Keratinocyte (primary cell): ENCODE results near the gene LMOD1. TPM values are rescaled to one million over a fixed set of nuclear protein-coding genes. Genes with fewer than 3 reads are reported as not detected.

Experiments
- DNase-seq: peaks from one replicate; pipeline ENCODE4 v3.0.0-alpha.2; 2011; ENCODE audit warnings: low read depth, missing footprints, low spot score
- FAIRE-seq: peaks from 2 replicates; lab custom pipeline; 2011; peaks lifted over from hg19 to GRCh38; lab: Jason Lieb, UNC
- H2AFZ ChIP-seq: 2 replicates; pipeline ENCODE4 v1.6.0; 2012; ENCODE audit warnings: low read length, control low read depth, inconsistent platforms; ENCODE audit not compliant: control insufficient read depth
- H3K27ac ChIP-seq: 2 replicates; pipeline ENCODE4 v1.5.1; 2011; ENCODE audit warnings: low read length; ENCODE audit not compliant: control insufficient read depth, insufficient read depth
- H3K27me3 ChIP-seq: 3 replicates; pipeline ENCODE4 v1.6.0; 2011; ENCODE audit warnings: low read length; ENCODE audit not compliant: control insufficient read depth, insufficient read depth; ENCODE audit errors: extremely low read depth
- H3K36me3 ChIP-seq, 2 experiments: 2 replicates in 1 of 2; 3 replicates in 1 of 2; pipeline ENCODE4 v1.5.1; 2011; ENCODE audit warnings: low read length in 2 of 2, mild to moderate bottlenecking in 1 of 2; ENCODE audit not compliant: control insufficient read depth in 2 of 2, insufficient read depth in 2 of 2; ENCODE audit errors: extremely low read depth in 1 of 2
- H3K4me1 ChIP-seq: 3 replicates; pipeline ENCODE4 v1.5.1; 2011; ENCODE audit warnings: low read length; ENCODE audit not compliant: control insufficient read depth, insufficient read depth; ENCODE audit errors: extremely low read depth
- H3K4me2 ChIP-seq: 3 replicates; pipeline ENCODE4 v1.6.0; 2011; ENCODE audit warnings: low read depth, low read length; ENCODE audit not compliant: control insufficient read depth, insufficient read depth; ENCODE audit errors: extremely low read depth
- H3K4me3 ChIP-seq, 3 experiments: fragments of 200-600 bp in 1 of 3; sonication (generic) in 1 of 3; 2 replicates in 2 of 3; 3 replicates in 1 of 3; pipeline ENCODE4 v1.5.1; 2011 to 2016; ENCODE audit warnings: low read length in 3 of 3, mild to moderate bottlenecking in 3 of 3, control low read depth in 2 of 3, inconsistent platforms in 1 of 3, low read depth in 1 of 3, mixed read lengths in 1 of 3, mixed run types in 1 of 3, moderate library complexity in 1 of 3; ENCODE audit not compliant: control insufficient read depth in 2 of 3, insufficient read depth in 2 of 3; ENCODE audit errors: extremely low read depth in 1 of 3
- H3K79me2 ChIP-seq: 2 replicates; pipeline ENCODE4 v1.6.0; 2012; ENCODE audit warnings: low read length; ENCODE audit not compliant: control insufficient read depth, insufficient read depth
- H3K9ac ChIP-seq: 3 replicates; pipeline ENCODE4 v1.6.0; 2011; ENCODE audit warnings: low read length; ENCODE audit not compliant: control insufficient read depth, insufficient read depth; ENCODE audit errors: extremely low read depth
- H3K9me1 ChIP-seq: 3 replicates; pipeline ENCODE4 v1.6.0; 2011; ENCODE audit warnings: low read length; ENCODE audit not compliant: control insufficient read depth, insufficient read depth; ENCODE audit errors: extremely low read depth
- H3K9me3 ChIP-seq: 2 replicates; pipeline ENCODE4 v1.5.1; 2012; ENCODE audit warnings: low read depth, low read length; ENCODE audit not compliant: control insufficient read depth
- H4K20me1 ChIP-seq: 3 replicates; pipeline ENCODE4 v1.6.0; 2011; ENCODE audit warnings: low read length; ENCODE audit not compliant: control insufficient read depth, insufficient read depth; ENCODE audit errors: extremely low read depth
- EZH2 ChIP-seq: IDR thresholded peaks from one replicate; pipeline ENCODE4 v1.6.1; 2012; ENCODE audit warnings: inconsistent platforms, mild to moderate bottlenecking, low read length, moderate library complexity
- dilution Hi-C: fragments of 300-500 bp; cut with MboI; formaldehyde crosslinking; loops from one replicate; pipeline ENCODE4 v1.7.0; 2020; ENCODE audit warnings: low sequenced_read_pairs; ENCODE audit not compliant: extremely low pct_ligation_motif_present
- polyA plus RNA-seq, 5 experiments: library from polyadenylated mRNA; depleted of rRNA in 3 of 5; stranded (reverse) in 3 of 5; stranded (forward) in 1 of 5; unstranded in 1 of 5; fragments of >200 nt; gene quantifications; 1 replicate in 1 of 5; 2 replicates in 3 of 5; 3 replicates in 1 of 5; pipeline versions ENCODE4 v1.2.1 to v1.2.3, GENCODE V29; 2011 to 2012; ENCODE audit warnings: missing spikeins in 2 of 5, low read depth in 1 of 5, low replicate concordance in 1 of 5
- TF ChIP-seq, protein P1 (sequence below), 3 experiments: IDR thresholded peaks in 1 of 3; conservative IDR thresholded peaks in 1 of 3; optimal IDR thresholded peaks in 1 of 3; 2 replicates in 2 of 3; 3 replicates in 1 of 3; pipeline versions ENCODE3 to v1.5.1; 2011; ENCODE audit warnings: low read length in 3 of 3, mild to moderate bottlenecking in 3 of 3, moderate library complexity in 2 of 3, control low read depth in 1 of 3, inconsistent platforms in 1 of 3; ENCODE audit not compliant: insufficient read depth in 2 of 3; ENCODE audit errors: extremely low read depth in 1 of 3

LMOD1 gene
- polyA plus RNA-seq, 1 donor (not counting 4 experiments of a cell fraction or from before 2014, with no cell fraction given) = not detected

DNA sequence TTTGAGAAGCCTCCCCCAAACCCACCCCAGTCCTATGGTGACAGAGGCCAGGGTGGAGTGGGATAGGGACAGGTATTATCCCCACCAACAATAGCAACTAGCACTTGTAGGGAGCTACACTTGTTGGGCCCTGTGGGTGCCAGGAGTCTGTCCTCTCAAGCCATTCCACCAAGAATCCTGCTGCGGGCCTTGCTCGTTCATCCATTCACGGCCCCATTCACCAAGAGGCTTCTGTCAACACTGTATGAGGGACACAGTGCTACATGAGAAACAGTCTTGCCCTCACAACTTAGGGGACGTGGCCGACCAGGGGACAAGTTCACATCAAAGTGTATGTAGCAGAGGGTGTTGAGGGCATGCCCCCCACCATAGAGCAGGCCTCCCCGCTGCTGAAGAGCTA, 38.7 kb downstream of the LMOD1 start:
- Histone ChIP-seq H3K9me1 (no peaks in the 10 kb centered on the region), H3K79me2 (no peaks in the 10 kb centered on the region), H3K9ac (no peak overlapping the region), H3K4me1 (peaks cover 21% of the 10 kb centered on the region), H3K36me3 (no peaks in the 10 kb centered on the region), H3K4me2 (no peak overlapping the region), H2AFZ (no peak overlapping the region), H3K4me3 (no peak overlapping the region), H3K27ac (no peak overlapping the region), H3K27me3 (no peaks in the 10 kb centered on the region), H4K20me1 (no peaks in the 10 kb centered on the region), H3K9me3 (no peaks in the 10 kb centered on the region)
- FAIRE-seq (no peak), DNase-seq (no peak)
- TF ChIP-seq, protein P1, sequence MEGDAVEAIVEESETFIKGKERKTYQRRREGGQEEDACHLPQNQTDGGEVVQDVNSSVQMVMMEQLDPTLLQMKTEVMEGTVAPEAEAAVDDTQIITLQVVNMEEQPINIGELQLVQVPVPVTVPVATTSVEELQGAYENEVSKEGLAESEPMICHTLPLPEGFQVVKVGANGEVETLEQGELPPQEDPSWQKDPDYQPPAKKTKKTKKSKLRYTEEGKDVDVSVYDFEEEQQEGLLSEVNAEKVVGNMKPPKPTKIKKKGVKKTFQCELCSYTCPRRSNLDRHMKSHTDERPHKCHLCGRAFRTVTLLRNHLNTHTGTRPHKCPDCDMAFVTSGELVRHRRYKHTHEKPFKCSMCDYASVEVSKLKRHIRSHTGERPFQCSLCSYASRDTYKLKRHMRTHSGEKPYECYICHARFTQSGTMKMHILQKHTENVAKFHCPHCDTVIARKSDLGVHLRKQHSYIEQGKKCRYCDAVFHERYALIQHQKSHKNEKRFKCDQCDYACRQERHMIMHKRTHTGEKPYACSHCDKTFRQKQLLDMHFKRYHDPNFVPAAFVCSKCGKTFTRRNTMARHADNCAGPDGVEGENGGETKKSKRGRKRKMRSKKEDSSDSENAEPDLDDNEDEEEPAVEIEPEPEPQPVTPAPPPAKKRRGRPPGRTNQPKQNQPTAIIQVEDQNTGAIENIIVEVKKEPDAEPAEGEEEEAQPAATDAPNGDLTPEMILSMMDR (optimal IDR thresholded peaks at IDR 0.05 in 1 of 3, IDR thresholded peaks at IDR 0.05 in 1 of 3, conservative IDR thresholded peaks at IDR 0.05 in 1 of 3; ENCODE audit: extremely low read depth in 1 of 3, insufficient read depth in 2 of 3, low read length in 3 of 3) = no peak
- TF ChIP-seq EZH2 = no peak
- dilution Hi-C loops = no loop called here

DNA sequence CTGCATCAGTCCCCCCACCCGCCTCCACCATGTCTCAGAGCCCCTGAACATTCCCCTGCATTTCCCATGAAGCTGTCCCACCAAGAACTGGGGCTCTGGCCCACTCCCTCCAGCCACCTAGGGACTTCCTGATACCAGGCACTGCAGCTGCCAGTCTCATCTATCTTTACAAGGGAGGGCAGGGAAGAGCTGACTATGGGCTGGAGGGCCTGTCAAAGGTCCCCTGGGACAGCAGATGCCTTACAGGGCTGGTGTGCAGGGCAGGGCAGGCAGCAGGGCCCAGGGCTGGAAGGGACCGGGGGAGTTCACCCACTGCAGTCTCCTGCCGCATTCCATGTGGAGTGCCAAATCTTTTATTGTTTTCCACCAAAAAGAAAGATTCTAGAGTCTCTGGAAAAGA, 40.0 kb downstream of the LMOD1 start:
- Histone ChIP-seq H3K9me3 (no peaks in the 10 kb centered on the region), H3K4me1 (peaks cover 21% of the 10 kb centered on the region), H3K27me3 (no peaks in the 10 kb centered on the region), H4K20me1 (no peaks in the 10 kb centered on the region), H3K27ac (no peak overlapping the region), H3K9me1 (no peaks in the 10 kb centered on the region), H3K9ac (no peak overlapping the region), H3K4me2 (no peak overlapping the region), H3K79me2 (no peaks in the 10 kb centered on the region), H3K36me3 (no peaks in the 10 kb centered on the region), H2AFZ (no peak overlapping the region), H3K4me3 (no peak overlapping the region)
- no peak for FAIRE-seq
- dilution Hi-C loops = no loop called here
- TF ChIP-seq EZH2 = no peak
- TF ChIP-seq, protein P1 (optimal IDR thresholded peaks at IDR 0.05 in 1 of 3, IDR thresholded peaks at IDR 0.05 in 1 of 3, conservative IDR thresholded peaks at IDR 0.05 in 1 of 3; ENCODE audit: extremely low read depth in 1 of 3, insufficient read depth in 2 of 3, low read length in 3 of 3) = no peak
- no peak for DNase-seq
